Fibroblast of villous mesenchyme (primary cell): ENCODE results near the gene SCAP. TPM values are rescaled to one million over a fixed set of nuclear protein-coding genes. Genes with fewer than 3 reads are reported as not detected.

Experiments
- DNase-seq: peaks from one replicate; pipeline ENCODE4 v3.0.0-alpha.2; 2010; ENCODE audit warnings: low read depth
- H3K4me3 ChIP-seq: 2 replicates; pipeline ENCODE4 v1.5.1; 2011; ENCODE audit warnings: low read depth, mild to moderate bottlenecking, low read length
- CTCF ChIP-seq: IDR thresholded peaks from 2 replicates; pipeline ENCODE4 v1.5.1; 2012; ENCODE audit warnings: low read depth, mild to moderate bottlenecking, low read length; ENCODE audit not compliant: insufficient read depth
- total RNA-seq: library from RNA; depleted of rRNA; stranded (reverse); fragments of >200 nt; gene quantifications from 2 replicates; pipeline ENCODE4 v1.2.3, GENCODE V29; 2012

Gene SCAP
- total RNA-seq, 1 donor: 66.5 TPM

GRCh38 chr3:47430606-47431005, 45.1 kb downstream of the SCAP start:
- H3K4me3 ChIP-seq: no peak overlapping the region
- TF ChIP-seq CTCF: no peak
- DNase-seq: no peak

- DNase-seq: no peak
- H3K4me3 ChIP-seq: no peak overlapping the region
- no peak for TF ChIP-seq CTCF
Observed at GRCh38 chr3:47429476-47430270, 46.1 kb downstream of the SCAP start.

- no peak overlapping the region for H3K4me3 ChIP-seq
- DNase-seq: peak; percentile 10
- TF ChIP-seq CTCF: no peak
Observed at GRCh38 chr3:47428662-47429061, 47.1 kb downstream of the SCAP start.

GRCh38 chr3:47427866-47428265, 47.9 kb downstream of the SCAP start:
- H3K4me3 ChIP-seq: no peak overlapping the region
- TF ChIP-seq CTCF: no peak
- DNase-seq: no peak

DNA sequence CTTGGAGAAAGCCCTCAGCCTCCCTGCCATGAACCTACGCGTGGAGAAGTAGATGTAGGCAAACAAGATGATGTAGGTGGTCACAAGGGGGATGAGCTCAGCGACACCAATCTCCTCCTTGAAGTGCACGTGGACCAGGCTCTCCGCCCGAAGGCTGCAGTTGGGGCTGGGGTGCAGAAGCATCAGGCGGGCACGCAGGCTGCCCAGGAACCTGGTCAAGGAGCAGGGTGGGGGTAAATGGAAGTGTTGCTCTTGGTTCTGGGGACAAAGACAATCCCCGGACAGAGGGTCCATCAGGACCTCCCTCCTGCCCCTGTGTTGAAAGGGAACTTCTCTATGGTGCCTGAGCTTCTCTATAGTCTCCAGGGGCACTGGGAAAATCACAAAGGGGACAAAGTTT, 49.8 kb downstream of the SCAP start:
- H3K4me3 ChIP-seq: no peak overlapping the region
- no peak for TF ChIP-seq CTCF
- no peak for DNase-seq

- no peak for DNase-seq
- no peak for TF ChIP-seq CTCF
- no peak overlapping the region for H3K4me3 ChIP-seq
Observed at GRCh38 chr3:47425383-47425778, 50.4 kb downstream of the SCAP start.
